ENCODE measurements around the gene RIPOR3.

DNA sequence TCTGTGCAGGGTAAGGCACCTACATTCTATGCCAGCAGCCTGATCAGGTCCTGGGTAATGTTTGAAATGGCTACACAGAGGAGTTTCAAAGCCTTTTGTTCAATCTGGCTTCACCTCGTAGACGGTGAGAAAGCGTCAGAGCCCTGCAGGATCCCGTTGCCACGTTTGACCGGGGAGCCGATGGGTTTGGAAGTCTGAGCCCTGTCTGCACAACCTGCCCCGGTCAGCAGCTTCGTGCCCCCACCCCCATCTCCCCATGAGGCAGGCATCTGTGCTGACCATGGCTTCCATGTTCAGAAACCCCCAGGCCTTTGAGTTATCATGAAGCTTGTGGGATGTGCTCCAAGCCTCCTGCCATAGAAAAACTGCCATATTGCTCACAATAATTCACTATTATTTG, 117.2 kb downstream of the RIPOR3 start:
- TF ChIP-seq, protein P1, sequence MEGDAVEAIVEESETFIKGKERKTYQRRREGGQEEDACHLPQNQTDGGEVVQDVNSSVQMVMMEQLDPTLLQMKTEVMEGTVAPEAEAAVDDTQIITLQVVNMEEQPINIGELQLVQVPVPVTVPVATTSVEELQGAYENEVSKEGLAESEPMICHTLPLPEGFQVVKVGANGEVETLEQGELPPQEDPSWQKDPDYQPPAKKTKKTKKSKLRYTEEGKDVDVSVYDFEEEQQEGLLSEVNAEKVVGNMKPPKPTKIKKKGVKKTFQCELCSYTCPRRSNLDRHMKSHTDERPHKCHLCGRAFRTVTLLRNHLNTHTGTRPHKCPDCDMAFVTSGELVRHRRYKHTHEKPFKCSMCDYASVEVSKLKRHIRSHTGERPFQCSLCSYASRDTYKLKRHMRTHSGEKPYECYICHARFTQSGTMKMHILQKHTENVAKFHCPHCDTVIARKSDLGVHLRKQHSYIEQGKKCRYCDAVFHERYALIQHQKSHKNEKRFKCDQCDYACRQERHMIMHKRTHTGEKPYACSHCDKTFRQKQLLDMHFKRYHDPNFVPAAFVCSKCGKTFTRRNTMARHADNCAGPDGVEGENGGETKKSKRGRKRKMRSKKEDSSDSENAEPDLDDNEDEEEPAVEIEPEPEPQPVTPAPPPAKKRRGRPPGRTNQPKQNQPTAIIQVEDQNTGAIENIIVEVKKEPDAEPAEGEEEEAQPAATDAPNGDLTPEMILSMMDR (IDR thresholded peaks at IDR 0.05; ENCODE audit: poor library complexity) = no peak
- no peak for TF ChIP-seq EZH2 (IDR thresholded peaks at IDR 0.05; ENCODE audit: borderline replicate concordance)

All from hepatocyte (in vitro differentiated cells).